ENCODE measurements around the gene SMYD4.
"Not testable (repeated sequence)": the region's sequence is repeated elsewhere in the genome, so short reads cannot be mapped to it uniquely, and the experiment has no call there.

The SMYD4 gene

GRCh38 chr17:1754430-1755112 lies 75.1 kb downstream of the SMYD4 start:
- DNase-seq (ENCODE audit: low read depth) = no peak

- no peak for DNase-seq (ENCODE audit: low read depth)
Measured at GRCh38 chr17:1753767-1754429, 75.8 kb downstream of the SMYD4 start.

GRCh38 chr17:1752425-1753262 lies 77.1 kb downstream of the SMYD4 start:
- no peak for DNase-seq (ENCODE audit: low read depth)

- no peak for DNase-seq (ENCODE audit: low read depth)
Measured at GRCh38 chr17:1750628-1751027, 79.1 kb downstream of the SMYD4 start.

GRCh38 chr17:1746975-1747543 lies 82.6 kb downstream of the SMYD4 start:
- DNase-seq (ENCODE audit: low read depth) = no peak

- no peak for DNase-seq (ENCODE audit: low read depth)
Measured at GRCh38 chr17:1745513-1746020, 84.1 kb downstream of the SMYD4 start.

- DNase-seq (ENCODE audit: low read depth) = no peak
Measured at GRCh38 chr17:1744551-1745512, 84.9 kb downstream of the SMYD4 start.

GRCh38 chr17:1743088-1743439 lies 86.6 kb downstream of the SMYD4 start:
- DNase-seq (ENCODE audit: low read depth) = no peak

- no peak for DNase-seq (ENCODE audit: low read depth)
Measured at GRCh38 chr17:1742371-1743087, 87.2 kb downstream of the SMYD4 start, which contains the start of gene SERPINF2. Gene SERPINF2, plus strand, starts transcription at chr17:1742871. Its CDS starts 2,125 bp downstream, at chr17:1744996.

GRCh38 chr17:1741899-1742298 lies 87.8 kb downstream of the SMYD4 start:
- not testable (repeated sequence) for DNase-seq (ENCODE audit: low read depth)

- no peak for DNase-seq (ENCODE audit: low read depth)
Measured at GRCh38 chr17:1737531-1738291, 92.0 kb downstream of the SMYD4 start.

GRCh38 chr17:1736348-1737281 lies 93.1 kb downstream of the SMYD4 start:
- no peak for DNase-seq (ENCODE audit: low read depth)

GRCh38 chr17:1735834-1736347 lies 93.8 kb downstream of the SMYD4 start:
- no peak for DNase-seq (ENCODE audit: low read depth)

- no peak for DNase-seq (ENCODE audit: low read depth)
Measured at GRCh38 chr17:1735418-1735817, 94.3 kb downstream of the SMYD4 start.

GRCh38 chr17:1733759-1734158 lies 95.9 kb downstream of the SMYD4 start:
- no peak for DNase-seq (ENCODE audit: low read depth)

- DNase-seq (ENCODE audit: low read depth) = no peak
Measured at GRCh38 chr17:1732833-1733321, 96.8 kb downstream of the SMYD4 start.

- no peak for DNase-seq (ENCODE audit: low read depth)
Measured at GRCh38 chr17:1732241-1732832, 97.4 kb downstream of the SMYD4 start.

- DNase-seq (ENCODE audit: low read depth) = no peak
Measured at GRCh38 chr17:1731194-1731506, 98.6 kb downstream of the SMYD4 start.
